Measurements from ENCODE around the gene MAGI2. TPM values are rescaled to one million over a fixed set of nuclear protein-coding genes. Genes with fewer than 3 reads are reported as not detected.

Gene MAGI2
- total RNA-seq, 1 donor from 2014 or later, result 0.38 TPM

DNA sequence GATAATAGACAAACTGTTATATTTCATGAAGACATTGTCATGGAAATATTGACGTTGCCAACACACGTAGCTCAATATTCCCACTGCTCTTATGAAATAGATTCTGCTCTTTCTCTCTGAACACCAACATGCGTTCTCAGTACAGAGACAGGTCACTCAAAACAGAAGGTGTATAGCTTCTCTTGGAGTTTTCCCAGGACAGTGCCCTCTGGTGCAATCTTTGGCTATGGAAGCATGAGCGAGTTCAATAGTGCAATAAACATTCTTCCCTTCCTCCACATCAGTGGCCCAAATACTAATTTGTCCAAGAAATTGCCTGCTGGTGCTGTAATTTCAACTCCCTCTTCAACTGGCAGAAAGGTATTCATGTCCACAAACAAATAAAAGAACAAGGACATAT, 145.3 kb downstream of the MAGI2 start:
- no peak for ATAC-seq (ENCODE audit: low read depth)
- Mint-ChIP-seq H3K9me3 (no peaks in the 10 kb centered on the region), H3K36me3 (ENCODE audit: low read depth) (no peaks in the 10 kb centered on the region), H3K27me3 (no peaks in the 10 kb centered on the region), H3K27ac (no peak overlapping the region), H3K4me1 (no peaks in the 10 kb centered on the region), H3K4me3 (no peak overlapping the region)
- CTCF ChIA-PET, result no interaction called here
- intact Hi-C loops (cut with micrococcal nuclease), result no loop called here
- TF ChIP-seq, protein P1, sequence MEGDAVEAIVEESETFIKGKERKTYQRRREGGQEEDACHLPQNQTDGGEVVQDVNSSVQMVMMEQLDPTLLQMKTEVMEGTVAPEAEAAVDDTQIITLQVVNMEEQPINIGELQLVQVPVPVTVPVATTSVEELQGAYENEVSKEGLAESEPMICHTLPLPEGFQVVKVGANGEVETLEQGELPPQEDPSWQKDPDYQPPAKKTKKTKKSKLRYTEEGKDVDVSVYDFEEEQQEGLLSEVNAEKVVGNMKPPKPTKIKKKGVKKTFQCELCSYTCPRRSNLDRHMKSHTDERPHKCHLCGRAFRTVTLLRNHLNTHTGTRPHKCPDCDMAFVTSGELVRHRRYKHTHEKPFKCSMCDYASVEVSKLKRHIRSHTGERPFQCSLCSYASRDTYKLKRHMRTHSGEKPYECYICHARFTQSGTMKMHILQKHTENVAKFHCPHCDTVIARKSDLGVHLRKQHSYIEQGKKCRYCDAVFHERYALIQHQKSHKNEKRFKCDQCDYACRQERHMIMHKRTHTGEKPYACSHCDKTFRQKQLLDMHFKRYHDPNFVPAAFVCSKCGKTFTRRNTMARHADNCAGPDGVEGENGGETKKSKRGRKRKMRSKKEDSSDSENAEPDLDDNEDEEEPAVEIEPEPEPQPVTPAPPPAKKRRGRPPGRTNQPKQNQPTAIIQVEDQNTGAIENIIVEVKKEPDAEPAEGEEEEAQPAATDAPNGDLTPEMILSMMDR (IDR thresholded peaks at IDR 0.05), result no peak
- POLR2A ChIA-PET, result no interaction called here
- DNase-seq, result no peak

DNA sequence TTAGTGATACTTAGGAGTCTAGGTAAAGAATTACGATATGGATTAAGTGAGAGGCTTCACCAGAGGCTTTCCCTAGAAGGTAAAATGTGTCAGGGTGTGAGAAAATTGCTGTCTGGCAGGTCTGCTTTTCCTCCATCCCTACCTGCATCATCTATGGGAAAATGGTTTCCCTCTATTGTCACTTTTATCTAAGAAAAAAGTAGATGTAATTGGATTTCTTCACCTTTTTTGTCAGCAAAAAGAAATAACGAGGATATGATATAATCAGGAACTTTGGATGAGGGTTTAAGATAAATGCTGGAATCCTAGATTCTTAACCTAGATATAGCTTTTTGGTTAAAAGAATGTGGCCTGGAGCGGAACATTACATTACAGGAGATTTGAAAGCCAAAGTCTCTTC, 146.1 kb downstream of the MAGI2 start:
- Mint-ChIP-seq H3K4me1 (no peaks in the 10 kb centered on the region), H3K4me3 (no peak overlapping the region), H3K27me3 (no peaks in the 10 kb centered on the region), H3K9me3 (no peaks in the 10 kb centered on the region), H3K36me3 (ENCODE audit: low read depth) (no peaks in the 10 kb centered on the region), H3K27ac (no peak overlapping the region)
- TF ChIP-seq, protein P1 (IDR thresholded peaks at IDR 0.05), result no peak
- DNase-seq (no peak), ATAC-seq (ENCODE audit: low read depth) (no peak)
- ChIA-PET CTCF (no interaction called here), POLR2A (no interaction called here)
- intact Hi-C loops (cut with micrococcal nuclease), result no loop called here

DNA sequence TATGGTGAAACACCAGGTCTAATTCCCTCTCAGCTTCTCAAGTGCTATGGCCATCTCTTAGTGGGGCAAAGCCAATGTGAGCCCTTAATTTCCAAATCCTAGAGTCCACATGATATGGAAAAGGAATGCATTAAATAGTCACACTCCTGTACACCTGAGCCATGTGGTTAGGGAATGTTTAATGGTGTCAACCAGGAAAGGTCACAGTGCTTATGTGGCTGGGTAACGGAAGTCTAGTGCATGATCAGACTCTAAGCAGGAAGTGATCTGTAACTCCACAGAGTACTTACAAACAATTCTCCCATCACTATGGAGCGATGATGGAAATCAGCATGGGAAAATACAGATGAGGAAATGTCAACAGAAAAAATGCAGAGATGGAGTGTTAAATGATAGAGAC, 148.8 kb downstream of the MAGI2 start:
- H3K4me3 Mint-ChIP-seq, result no peak overlapping the region
- no peaks in the 10 kb centered on the region for H3K4me1 Mint-ChIP-seq
- intact Hi-C loops (cut with micrococcal nuclease), result no loop called here
- TF ChIP-seq, protein P1 (IDR thresholded peaks at IDR 0.05), result no peak
- CTCF ChIA-PET, result no interaction called here
- no peak overlapping the region for H3K27ac Mint-ChIP-seq
- no peaks in the 10 kb centered on the region for H3K9me3 Mint-ChIP-seq
- POLR2A ChIA-PET, result no interaction called here
- no peak for ATAC-seq (ENCODE audit: low read depth)
- no peak for DNase-seq
- H3K27me3 Mint-ChIP-seq, result no peaks in the 10 kb centered on the region
- H3K36me3 Mint-ChIP-seq (ENCODE audit: low read depth), result no peaks in the 10 kb centered on the region

DNA sequence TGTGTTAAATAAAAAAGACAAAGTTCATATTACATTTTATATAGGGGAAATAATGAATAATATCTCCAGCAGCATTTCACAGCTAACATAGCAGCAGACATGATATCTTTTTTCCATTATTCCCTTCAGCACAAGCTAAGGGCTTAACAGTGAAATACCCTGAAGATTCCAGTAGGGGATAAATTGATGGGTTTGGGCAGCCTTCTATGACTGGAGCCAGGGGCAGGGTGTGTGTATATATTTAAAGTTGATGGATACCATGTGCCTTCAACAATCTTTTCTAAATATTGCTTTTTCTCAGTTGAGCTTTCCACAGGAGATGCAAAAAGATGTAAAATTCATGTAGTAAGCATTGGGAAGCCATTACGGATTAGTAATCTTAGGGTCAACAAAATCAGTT, 151.2 kb downstream of the MAGI2 start:
- no peaks in the 10 kb centered on the region for H3K27me3 Mint-ChIP-seq
- CTCF ChIA-PET, result no interaction called here
- no peak overlapping the region for H3K4me3 Mint-ChIP-seq
- DNase-seq, result no peak
- H3K4me1 Mint-ChIP-seq, result no peaks in the 10 kb centered on the region
- no peaks in the 10 kb centered on the region for H3K36me3 Mint-ChIP-seq (ENCODE audit: low read depth)
- TF ChIP-seq, protein P1 (IDR thresholded peaks at IDR 0.05), result no peak
- POLR2A ChIA-PET, result no interaction called here
- H3K27ac Mint-ChIP-seq, result no peak overlapping the region
- intact Hi-C loops (cut with micrococcal nuclease), result no loop called here
- H3K9me3 Mint-ChIP-seq, result peaks cover 3% of the 10 kb centered on the region
- no peak for ATAC-seq (ENCODE audit: low read depth)

DNA sequence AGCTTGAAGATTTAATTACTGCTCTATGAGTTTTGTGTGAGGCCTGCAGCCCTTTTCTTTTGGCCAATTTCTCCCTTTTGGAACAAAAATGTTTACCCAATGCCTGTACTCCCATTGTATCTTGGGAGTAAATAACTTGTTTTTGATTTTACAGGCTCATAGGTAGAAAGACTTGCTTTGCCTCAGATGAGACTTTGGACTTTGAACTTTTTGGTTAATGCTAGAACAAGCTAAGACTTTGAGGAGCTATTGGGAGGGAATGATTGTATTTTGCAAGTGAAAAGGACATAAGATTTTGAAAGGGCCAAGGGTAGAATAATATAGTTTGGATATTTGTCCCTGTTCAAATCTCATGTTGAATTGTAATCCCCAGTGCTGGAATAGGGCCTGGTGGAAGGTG, 152.0 kb downstream of the MAGI2 start:
- CTCF ChIA-PET, result no interaction called here
- POLR2A ChIA-PET, result no interaction called here
- TF ChIP-seq, protein P1 (IDR thresholded peaks at IDR 0.05), result no peak
- Mint-ChIP-seq H3K4me1 (no peaks in the 10 kb centered on the region), H3K27me3 (no peaks in the 10 kb centered on the region), H3K9me3 (peaks cover 3% of the 10 kb centered on the region), H3K36me3 (ENCODE audit: low read depth) (no peaks in the 10 kb centered on the region), H3K27ac (no peak overlapping the region), H3K4me3 (no peak overlapping the region)
- DNase-seq (no peak), ATAC-seq (ENCODE audit: low read depth) (no peak)
- intact Hi-C loops (cut with micrococcal nuclease), result no loop called here

All from activated B cell treated with CpG ODN at 0.5 μM for 24 hours (primary cell).